Uterus (tissue), 2 donors: Measurements from ENCODE around the gene CDKN2AIP.

ENCODE experiments used
- CTCF ChIP-seq, 4 experiments: fragments of 200-600 bp in 2 of 4; fragments of 450-650 bp in 2 of 4; sonication (generic) in 2 of 4; IDR thresholded peaks; one replicate each; pipeline ENCODE4 v1.5.1; 2016 to 2019; ENCODE audit warnings: antibody characterized with exemption in 4 of 4, mild to moderate bottlenecking in 2 of 4, moderate library complexity in 1 of 4
- POLR2A ChIP-seq, 2 donors: fragments of 450-650 bp; IDR thresholded peaks; one replicate each; pipeline ENCODE4 v1.6.1; 2016; ENCODE audit warnings: antibody characterized with exemption in 2 of 2, mild to moderate bottlenecking in 1 of 2, moderate library complexity in 1 of 2

DNA sequence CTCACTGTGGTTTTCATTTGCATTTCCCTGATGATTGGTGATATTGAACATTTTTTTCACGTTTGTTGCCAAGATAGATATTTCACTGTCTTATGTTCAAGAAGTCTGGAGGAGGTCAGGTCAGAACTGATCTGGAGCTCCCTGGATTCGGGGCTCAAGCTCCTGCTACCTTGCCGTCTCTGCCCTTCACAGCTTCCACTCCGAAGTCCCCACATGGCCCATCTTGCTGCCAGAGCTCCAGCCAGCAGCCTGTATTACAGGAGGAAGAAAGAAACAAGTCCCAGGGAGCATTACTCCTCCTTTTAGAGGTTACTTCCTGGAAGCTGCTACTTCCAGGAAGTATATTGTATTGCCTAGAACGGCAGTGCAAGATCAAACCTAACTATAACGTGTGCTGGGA lies 17.9 kb upstream of the CDKN2AIP start:
- TF ChIP-seq POLR2A (IDR thresholded peaks at IDR 0.05) = no peak
- no peak for TF ChIP-seq CTCF (IDR thresholded peaks at IDR 0.05)
